Adrenal gland (tissue), 12 donors: ENCODE results near the gene CHPF. TPM values are rescaled to one million over a fixed set of nuclear protein-coding genes. Genes with fewer than 3 reads are reported as not detected.

ENCODE experiments used
- DNase-seq, 7 donors: peaks; one replicate each; pipeline ENCODE4 v3.0.0-alpha.2; 2019 to 2020
- H3K27ac ChIP-seq, 5 donors: fragments of 200-600 bp; sonication (generic) in 4 of 5; 1 replicate in 3 of 5; 2 replicates in 2 of 5; pipeline versions ENCODE4 v1.5.1 to v1.8.0; 2016 to 2020; ENCODE audit warnings: mild to moderate bottlenecking in 1 of 5
- H3K27me3 ChIP-seq: fragments of 200-600 bp; 2 replicates; pipeline ENCODE4 v1.8.0; 2021
- H3K36me3 ChIP-seq, 2 donors: fragments of 200-600 bp; replicated peaks in 1 of 2; 1 replicate in 1 of 2; 2 replicates in 1 of 2; pipeline versions ENCODE4 v1.5.1 to v1.8.0; 2018 to 2022
- H3K4me1 ChIP-seq, 2 donors: fragments of 200-600 bp; replicated peaks in 1 of 2; 1 replicate in 1 of 2; 2 replicates in 1 of 2; pipeline versions ENCODE4 v1.5.1 to v1.8.0; 2018 to 2021
- H3K4me3 ChIP-seq, 4 donors: fragments of 200-600 bp; sonication (generic) in 3 of 4; one replicate each; pipeline ENCODE4 v1.5.1; 2016 to 2018
- H3K9me3 ChIP-seq, 3 donors: fragments of 200-600 bp; sonication (generic) in 1 of 3; replicated peaks in 1 of 3; 1 replicate in 2 of 3; 2 replicates in 1 of 3; pipeline versions ENCODE4 v1.5.1 to v1.8.0; 2016 to 2021
- CTCF ChIP-seq, 6 experiments: fragments of 450-650 bp in 4 of 6; fragments of 200-600 bp in 2 of 6; sonication (generic) in 1 of 6; IDR thresholded peaks; 1 replicate in 5 of 6; 2 replicates in 1 of 6; pipeline versions ENCODE4 v1.5.1 to v1.8.0; 2016 to 2021; ENCODE audit warnings: antibody characterized with exemption in 6 of 6, mild to moderate bottlenecking in 2 of 6, moderate library complexity in 1 of 6
- POLR2A ChIP-seq, 2 donors: fragments of 450-650 bp; IDR thresholded peaks; one replicate each; pipeline ENCODE4 v1.6.1; 2017; ENCODE audit warnings: antibody characterized with exemption in 2 of 2, mild to moderate bottlenecking in 2 of 2, moderate library complexity in 1 of 2
- WGBS, 4 donors: extraction: QIAGEN DNeasy Blood & Tissue Kit in 2 of 4; methylation state at CpG; one replicate each; pipeline versions ENCODE4 v1.1.5 to v1.1.7; 2013 to 2017; 5-methylcytosine and 5-hydroxymethylcytosine counted together
- intact Hi-C, 2 donors: fragments of 100-400 bp; cut with DNase I; formaldehyde crosslinking; loops; one replicate each; pipeline versions ENCODE4 v1.14.1 to v1.15.0; 2022 to 2023
- polyA plus RNA-seq, 3 donors: library from polyadenylated mRNA; stranded (reverse); fragments of 200-250 nt in 2 of 3; fragments of 350-450 nt in 1 of 3; fragmentation: Illumina TruSeq in 1 of 3; extraction: RNeasy Lipid Tissue Mini Kit (QIAGEN cat#74804) in 1 of 3; gene quantifications; one replicate each; pipeline ENCODE4 v1.2.3, GENCODE V29; 2013 to 2014
- total RNA-seq, 9 donors: library from RNA; depleted of rRNA in 4 of 9; stranded (reverse); fragments of >200 nt in 4 of 9; fragments of 120-200 nt in 1 of 9; fragmentation: NEBNext Ultra II Directional in 1 of 9; extraction: Animal tissue kit (Norgen Biotek cat#: 25700) in 1 of 9; gene quantifications; one replicate each; pipeline versions ENCODE4 v1.1.0 to v1.2.4, GENCODE V29; 2013 to 2023
- donor health status: healthy with polysubstance abuse.
- donor health status: Bipolar disorder and iron deficiency.
- donor health status: DM: yes; HTN: yes; CAD: no.
- donor health status: DM: no; HTN: no; CAD: no.
- donor health status: DM: no; HTN: no; CAD: no.
- donor health status: DM: yes; HTN: yes; CAD: no.

CHPF gene
- total and polyA plus RNA-seq, 12 donors, result 9.1 to 196 (median 61.1) TPM

GRCh38 chr2:219533930-219534661, 9.5 kb downstream of the CHPF start:
- peaks cover 0 to 4% of the 10 kb centered on the region in 2 donors for H3K36me3 ChIP-seq
- H3K9me3 ChIP-seq, result no peaks in the 10 kb centered on the region
- no peak overlapping the region for H3K27ac ChIP-seq
- no peak for DNase-seq
- TF ChIP-seq CTCF (IDR thresholded peaks at IDR 0.05), result no peak
- TF ChIP-seq POLR2A (IDR thresholded peaks at IDR 0.05), result no peak
- intact Hi-C loops, result loop anchor here in 1 of 2 donors (2.0 to 5.0 kb wide), 2 partner anchors 61 to 77 kb away; no protein-coding TSS in a partner anchor
- H3K4me3 ChIP-seq, result no peak overlapping the region
- 84 to 96% (median 91%) methylated on average over 6 of the region's 6 CpGs for WGBS, 4 donors
- peaks cover 3% of the 10 kb centered on the region for H3K27me3 ChIP-seq
- H3K4me1 ChIP-seq, result no peaks in the 10 kb centered on the region

DNA sequence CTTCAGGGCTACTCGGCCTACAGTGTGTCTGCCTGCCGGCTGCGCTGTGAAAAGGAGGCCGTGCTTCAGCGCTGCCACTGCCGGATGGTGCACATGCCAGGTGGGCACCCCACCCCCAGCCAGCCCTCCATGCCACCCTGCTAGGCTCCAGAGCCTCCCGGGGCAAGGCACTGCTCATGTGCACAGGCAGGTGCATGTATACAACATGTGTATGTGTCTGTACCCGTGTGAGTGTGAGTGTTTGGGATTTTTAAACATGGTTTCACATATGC, 11.3 kb downstream of the CHPF start:
- DNase-seq, result no peak
- peaks cover 17% of the 10 kb centered on the region for H3K27me3 ChIP-seq
- TF ChIP-seq POLR2A (IDR thresholded peaks at IDR 0.05) (no peak), CTCF (IDR thresholded peaks at IDR 0.05) (no peak)
- H3K36me3 ChIP-seq, result no peaks in the 10 kb centered on the region
- 38 to 89% (median 73%) methylated on average over 1 to 8 of the region's 8 CpGs for WGBS, 4 donors
- H3K9me3 ChIP-seq, result no peaks in the 10 kb centered on the region
- intact Hi-C loops, result loop anchor here in 1 of 2 donors (2.0 to 5.0 kb wide), 2 partner anchors 60 to 75 kb away; no protein-coding TSS in a partner anchor
- H3K4me1 ChIP-seq, result no peaks in the 10 kb centered on the region
- H3K27ac ChIP-seq, result no peak overlapping the region
- no peak overlapping the region for H3K4me3 ChIP-seq

- no peaks in the 10 kb centered on the region for H3K4me1 ChIP-seq
- intact Hi-C loops, result loop anchor here in 1 of 2 donors (2.0 to 5.0 kb wide), 3 partner anchors 59 to 129 kb away; no protein-coding TSS in a partner anchor
- no peaks in the 10 kb centered on the region for H3K9me3 ChIP-seq
- no peaks in the 10 kb centered on the region for H3K36me3 ChIP-seq
- no peak overlapping the region for H3K27ac ChIP-seq
- 69 to 74% (median 71%) methylated on average over 13 to 20 of the region's 20 CpGs for WGBS, 4 donors
- H3K4me3 ChIP-seq, result no peak overlapping the region
- TF ChIP-seq POLR2A (IDR thresholded peaks at IDR 0.05) (no peak), CTCF (IDR thresholded peaks at IDR 0.05) (no peak)
- peaks cover 22% of the 10 kb centered on the region for H3K27me3 ChIP-seq
- DNase-seq, result no peak
These were observed 11.8 kb downstream of the CHPF start for GRCh38 chr2:219531639-219532377.
